CD4-positive, alpha-beta T cell treated with Interleukin-1 beta for 1 hour (primary cell): ENCODE measurements around the gene LNPK.
"Not testable (repeated sequence)": the region's sequence is repeated elsewhere in the genome, so short reads cannot be mapped to it uniquely, and the experiment has no call there.

Experiments
- DNase-seq, 2 donors: peaks; one replicate each; pipeline ENCODE4 v3.0.0-alpha.2; 2020 to 2022

Gene LNPK, protein sequence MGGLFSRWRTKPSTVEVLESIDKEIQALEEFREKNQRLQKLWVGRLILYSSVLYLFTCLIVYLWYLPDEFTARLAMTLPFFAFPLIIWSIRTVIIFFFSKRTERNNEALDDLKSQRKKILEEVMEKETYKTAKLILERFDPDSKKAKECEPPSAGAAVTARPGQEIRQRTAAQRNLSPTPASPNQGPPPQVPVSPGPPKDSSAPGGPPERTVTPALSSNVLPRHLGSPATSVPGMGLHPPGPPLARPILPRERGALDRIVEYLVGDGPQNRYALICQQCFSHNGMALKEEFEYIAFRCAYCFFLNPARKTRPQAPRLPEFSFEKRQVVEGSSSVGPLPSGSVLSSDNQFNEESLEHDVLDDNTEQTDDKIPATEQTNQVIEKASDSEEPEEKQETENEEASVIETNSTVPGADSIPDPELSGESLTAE

DNA sequence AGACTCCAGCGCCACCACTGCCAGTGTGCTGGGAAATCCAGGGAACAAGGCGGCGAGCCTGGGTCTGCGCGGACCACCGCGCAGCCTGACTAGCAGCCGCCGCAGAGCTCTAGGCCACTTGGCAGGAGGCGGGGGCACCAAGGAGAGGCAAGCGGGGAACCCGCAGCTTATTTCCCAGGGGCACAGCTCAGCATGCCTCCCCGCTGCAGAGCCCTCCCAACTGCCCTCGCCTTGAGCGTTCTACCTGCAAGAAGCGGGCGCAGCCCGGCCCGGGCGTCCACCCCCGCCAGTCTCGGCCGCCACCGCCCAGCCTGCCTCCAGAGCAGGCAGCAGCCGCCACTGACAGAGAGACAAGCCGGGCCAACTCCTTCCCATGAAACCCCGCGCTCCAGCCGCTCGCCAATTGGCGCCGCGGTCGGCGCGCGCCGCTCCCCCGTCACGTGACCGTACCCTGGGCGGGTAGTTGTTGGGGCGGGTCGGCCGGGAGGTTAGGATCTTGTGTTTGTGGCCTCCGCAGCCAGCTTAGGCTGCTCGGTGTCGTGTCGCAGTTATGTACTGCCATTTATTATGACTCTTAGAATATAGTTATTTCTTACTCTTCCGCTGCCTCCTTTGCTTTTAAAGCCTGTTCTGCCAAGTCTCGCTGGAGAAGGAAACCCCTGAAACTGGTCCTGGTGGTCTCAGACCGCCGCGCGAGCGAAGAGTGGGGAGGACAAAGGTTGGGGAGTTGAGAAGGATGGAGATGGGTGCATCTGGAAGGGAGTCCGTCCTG lies at the start of gene LNPK:
Gene LNPK, minus strand, starts transcription at position 352 of the 772 bp plus-strand sequence. CDS start 6,683 bp downstream, outside the sequence.
- peak; percentile 90 to 94 for DNase-seq

DNA sequence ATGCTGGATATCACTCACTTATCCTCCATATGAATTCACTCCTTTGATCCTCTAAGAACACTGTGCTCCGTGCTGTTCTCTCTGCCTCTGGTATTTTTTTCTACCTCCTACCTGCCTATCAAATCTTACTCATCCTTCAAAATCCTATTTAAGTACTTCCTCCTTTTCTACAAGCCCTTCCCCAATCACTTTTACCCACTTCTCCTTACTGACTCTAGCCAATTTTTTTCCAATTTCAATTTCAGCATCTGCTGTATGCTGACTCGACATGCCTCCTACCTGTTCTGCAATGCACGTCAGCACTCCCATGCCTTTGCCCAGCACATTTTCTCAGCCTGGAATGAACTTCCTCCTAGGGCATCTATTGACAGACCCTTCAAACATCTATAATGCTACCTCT lies 37.3 kb upstream of the LNPK start:
- DNase-seq = no peak

DNA sequence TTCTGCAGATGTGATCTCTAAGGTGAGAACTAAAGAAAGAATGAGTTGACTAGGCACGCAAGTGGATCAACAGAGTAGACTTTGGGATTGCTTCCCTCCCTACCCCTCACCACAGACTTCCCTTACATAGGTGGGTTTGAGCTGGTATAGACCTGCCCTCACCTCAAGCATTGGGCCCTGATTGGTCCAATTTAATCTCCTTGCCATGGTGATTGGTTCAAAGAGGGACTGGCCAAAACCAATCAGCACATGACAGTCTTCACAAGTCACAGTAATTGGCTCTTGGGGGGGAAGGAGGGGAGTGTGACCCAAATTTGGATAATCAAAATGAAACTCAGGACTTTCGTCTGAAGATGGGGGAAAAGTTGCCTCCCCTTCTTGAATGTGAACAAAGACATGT lies 36.6 kb upstream of the LNPK start:
- no peak for DNase-seq

DNA sequence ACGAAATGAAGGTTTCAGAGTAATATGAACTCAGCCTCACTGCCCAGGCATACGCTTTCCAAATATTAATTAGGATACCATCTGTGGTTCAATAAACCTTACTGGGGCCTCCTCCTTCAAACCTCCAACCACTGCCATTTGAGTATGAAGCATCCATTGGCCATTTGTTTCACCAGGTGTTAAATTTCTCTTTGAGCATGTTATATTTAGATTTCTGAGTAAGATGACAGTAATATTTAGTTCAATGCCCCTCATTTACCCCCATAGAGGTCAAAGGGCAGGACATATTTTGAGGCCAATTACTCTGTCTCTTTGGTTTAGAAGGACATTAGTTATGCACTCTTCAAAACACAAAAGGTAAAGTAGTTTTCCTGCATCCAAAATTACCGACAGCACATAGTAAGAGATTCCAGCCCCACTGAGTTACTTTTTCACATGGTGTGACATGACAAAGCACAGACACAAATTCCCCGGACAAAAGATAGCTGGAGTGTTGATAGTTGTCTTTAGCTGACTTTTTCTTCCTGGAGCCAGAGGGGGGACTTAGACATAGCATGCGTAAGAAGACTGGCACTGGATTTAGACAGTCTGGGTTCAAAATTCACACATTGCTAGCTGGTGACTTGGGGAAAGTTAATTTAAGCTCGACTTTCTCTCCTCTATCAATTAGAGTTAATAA lies 33.1 kb upstream of the LNPK start:
- DNase-seq = no peak

DNA sequence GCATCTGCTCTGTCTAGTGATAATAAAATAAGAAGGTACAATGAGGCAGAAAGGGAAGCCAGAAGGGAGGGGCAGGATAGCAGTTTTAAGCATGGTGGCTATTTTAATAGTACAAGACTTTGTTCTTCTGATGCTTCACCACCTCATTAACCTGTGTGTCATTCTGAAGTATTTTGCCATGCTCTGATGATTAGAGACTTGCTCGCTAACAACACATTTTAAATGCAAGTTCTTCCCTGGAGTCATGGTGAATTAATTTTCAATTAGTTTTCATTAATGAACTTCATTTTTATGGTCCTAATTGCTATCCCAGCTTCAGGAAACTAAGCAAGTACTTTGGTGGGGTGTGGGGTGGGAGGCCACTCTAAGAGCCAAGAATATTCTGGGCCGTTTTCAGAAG lies 25.7 kb upstream of the LNPK start:
- no peak for DNase-seq

DNA sequence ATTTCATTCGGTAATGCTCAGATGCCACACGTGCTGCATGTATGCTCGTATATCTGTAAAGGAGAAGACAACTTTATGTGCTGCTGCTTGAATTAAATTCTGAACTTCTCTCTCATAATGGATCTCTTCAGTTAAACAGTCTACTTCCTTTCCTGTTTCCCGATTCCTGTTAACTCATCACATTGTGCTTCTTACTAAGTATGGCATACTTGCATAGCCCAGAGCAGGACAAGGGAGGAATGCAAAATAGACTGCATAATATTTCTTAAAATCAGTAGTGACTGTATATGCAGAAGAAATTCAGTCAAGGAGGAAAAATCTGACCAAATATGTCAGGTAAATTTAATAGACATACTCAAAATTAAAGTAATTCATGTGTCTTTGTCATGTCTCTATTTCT lies 23.9 kb upstream of the LNPK start:
- no peak for DNase-seq

DNA sequence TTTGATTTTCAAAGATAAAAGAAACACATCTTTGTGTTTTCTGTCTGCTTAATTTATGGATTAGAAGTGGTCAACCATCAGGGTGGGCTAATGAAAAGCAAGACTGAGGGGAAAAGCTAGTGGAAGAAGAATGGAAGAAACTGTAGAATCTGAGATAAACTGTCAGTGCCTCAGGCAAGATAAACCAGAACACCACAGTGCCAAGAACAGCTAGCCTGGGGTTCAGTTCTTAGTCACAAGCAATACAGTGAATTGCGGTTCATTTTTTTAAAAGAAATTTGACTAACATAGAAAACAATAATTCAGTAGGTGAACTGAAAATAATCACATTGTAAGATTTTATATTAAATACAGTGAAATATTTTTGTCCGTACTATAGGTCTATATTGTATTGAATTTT lies 22.0 kb upstream of the LNPK start:
- no peak for DNase-seq

DNA sequence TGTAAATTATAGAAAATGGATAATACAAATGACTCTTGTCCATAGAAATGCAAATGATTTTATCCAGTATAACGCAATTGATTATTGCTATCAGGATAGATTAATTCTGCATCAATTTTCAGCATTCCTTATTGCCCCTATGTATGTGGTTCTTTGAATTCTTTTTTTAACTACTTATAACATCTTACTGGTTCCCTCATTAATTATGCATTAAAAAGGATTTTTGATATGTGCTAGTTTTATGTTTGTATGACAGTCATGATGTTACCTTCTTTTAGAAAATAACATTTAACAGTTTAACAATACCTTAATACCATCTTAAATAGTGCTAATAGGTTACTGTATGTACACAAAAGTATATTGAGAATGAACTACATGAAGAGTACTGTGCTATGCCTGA lies 20.0 kb upstream of the LNPK start:
- no peak for DNase-seq

DNA sequence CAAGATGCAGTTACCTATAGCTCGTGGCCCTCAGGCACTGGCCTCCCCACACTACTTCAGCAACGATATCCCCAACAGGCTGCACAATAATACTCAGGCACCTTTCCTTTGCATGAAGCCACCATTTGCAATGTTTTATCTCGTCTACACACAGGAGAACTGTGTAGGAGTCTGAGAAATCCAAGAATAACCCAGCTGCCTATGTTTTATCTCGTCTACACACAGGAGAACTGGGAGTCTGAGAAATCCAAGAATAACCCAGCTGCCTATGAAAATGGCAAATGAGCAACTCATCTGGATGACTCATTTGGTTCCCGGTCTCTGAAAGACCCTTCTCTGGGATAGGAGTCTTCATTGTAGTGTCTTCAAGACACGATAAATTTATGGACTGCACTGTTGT lies 18.3 kb upstream of the LNPK start:
- no peak for DNase-seq

DNA sequence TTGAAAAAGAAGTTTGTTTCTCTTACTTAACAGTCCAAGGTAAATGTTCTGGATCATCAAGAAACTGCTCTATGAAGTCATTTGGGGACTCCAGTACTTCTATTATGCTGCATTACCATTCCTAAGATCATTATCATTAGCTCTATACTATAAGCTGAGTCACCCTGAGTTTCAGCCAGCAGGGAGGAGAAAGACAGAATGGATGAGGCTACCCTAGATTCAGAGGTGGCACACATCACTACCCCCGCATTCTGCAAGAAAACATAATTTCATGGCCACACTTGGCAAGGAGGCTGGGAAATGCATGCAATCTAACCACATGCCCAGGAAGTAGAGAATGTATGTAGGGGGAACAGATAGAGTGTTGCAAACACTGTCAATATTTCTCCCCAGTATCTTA lies 16.6 kb upstream of the LNPK start:
- no peak for DNase-seq

DNA sequence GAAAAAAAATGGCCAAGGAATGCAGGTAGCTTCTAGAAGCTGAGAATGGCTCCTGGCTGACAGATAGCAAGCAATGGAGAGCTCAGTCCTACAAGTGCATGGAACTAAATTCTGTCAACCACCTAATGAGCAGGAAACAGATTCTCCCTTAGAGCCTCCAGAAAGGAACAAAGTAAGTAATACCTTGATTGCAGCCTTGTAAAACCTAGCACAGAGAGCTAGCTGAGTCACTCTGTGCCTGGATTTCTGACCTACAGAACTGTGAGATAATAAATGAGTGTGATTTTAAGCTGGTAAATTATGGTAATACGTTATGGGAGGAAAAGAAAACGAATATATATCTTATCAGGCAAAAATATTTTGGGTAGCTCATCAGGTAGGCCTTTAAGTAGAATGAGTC lies 7.4 kb upstream of the LNPK start:
- no peak for DNase-seq

DNA sequence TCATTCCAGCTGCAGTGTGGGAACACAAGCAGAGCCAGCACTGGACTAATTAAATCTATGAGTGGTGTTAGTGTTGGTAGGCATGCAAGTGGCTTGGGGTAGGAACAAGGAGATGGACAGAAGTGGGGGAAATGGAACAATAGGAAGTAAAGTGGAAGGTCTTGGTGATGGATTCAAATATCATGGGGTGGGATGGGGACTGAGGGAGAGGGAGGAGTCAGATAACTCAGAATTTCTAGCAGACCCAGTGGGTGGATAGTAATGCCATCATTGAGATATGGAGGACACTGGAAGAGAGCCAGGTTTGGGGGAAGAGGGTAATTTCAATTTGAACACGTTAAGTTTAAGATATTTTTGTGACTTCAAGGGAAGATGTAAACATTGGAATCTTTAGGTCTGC lies 2.9 kb upstream of the LNPK start:
- DNase-seq = no peak

DNA sequence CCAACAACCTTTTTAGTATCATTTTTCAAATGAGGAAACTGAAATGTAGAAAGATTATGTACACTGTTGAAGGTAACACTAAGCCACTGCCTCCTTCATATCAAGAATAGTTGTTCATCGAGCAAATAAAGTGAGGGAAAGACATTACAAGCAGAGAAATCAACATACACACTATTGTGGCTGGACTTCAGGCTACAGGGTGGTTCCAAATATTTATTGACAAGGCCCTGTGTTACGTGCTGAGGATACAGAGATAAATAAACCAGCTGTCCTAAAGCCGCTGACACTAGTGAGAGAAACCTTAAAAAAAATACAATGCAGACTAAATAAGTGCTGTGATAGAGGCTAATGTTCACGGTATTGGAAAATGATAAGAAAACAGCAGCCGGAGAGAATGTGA lies 1.9 kb upstream of the LNPK start:
- DNase-seq = no peak

DNA sequence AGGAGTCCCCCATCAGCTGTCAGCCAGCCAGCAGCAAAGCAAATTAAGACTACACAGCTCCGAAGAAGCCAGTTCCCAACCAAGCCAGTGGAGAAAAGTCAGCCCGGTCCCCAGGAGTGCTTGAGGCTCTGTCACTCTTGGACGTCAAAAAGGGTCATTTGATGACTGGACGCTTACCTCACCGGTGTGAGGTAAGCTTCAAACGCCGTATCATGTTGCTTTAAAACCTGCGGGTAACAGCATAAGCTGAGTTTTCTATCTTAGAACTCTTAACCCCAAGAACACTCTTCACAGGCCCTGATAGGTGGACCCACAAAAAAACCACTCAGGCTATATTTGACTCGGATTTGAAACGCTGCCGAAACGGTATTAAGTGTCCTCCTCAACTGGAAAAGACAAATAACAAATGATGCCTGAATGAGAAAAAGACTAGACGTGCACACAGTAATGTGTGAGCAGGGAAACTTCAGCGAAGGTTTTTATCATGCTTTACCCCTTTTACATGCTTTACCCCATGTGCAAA lies 682 bp upstream of the LNPK start:
- peak in 1 of 2 donors; percentile 1 for DNase-seq

DNA sequence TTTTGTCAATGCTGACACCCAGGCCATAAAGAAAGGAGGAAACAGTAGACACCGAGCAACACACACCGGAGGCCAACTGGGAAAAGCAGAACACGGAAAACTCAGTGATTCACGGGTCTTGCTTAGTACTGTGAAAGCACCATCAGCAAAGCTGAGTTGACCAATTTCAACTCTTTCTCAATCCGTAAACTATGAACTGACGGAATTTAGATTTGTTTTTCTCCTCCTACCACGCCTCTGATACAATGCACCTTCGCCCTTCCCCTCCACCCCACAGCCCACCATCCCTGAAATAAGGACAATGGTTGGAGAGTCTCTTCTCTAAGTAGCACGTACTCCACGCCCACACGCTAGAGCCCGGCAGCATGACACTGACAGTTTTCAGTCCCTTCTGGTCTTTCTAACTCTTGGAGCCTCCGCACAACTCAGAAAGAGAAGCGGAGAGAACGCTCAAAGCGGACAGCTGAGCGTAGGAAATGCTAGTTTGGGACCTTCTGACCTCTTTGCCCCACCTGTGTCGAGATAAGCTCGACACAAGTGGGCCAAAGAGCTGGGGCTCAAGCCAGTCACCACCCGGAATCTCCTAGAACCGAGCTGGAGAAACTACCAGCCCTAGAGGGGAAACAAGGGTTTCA lies 669 bp downstream of the LNPK start:
- peak; percentile 16 to 19 for DNase-seq

DNA sequence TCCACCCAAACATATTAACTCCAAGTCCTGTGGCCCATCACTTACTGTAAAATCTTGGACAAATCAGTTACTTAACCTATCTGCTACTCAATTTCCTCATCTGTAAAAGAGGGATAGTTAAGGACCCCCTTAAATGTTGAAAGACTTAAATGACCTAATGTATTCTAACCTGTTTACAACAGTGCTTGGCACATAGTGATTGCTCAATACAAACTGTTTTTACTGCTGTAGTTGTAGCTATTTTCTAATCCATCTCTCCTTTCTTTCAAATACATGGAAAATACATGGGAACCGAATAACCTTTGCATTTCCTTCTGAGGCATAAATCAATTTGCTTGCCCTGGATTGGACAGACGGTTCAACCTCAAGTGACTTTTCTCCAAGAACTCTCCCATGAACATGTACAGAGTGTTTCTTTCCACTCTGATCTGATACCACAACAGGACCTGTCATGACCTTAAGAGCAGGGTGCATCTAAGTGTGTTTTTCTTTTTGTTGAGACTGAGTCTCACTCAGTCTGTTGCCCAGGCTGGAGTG lies 2.7 kb downstream of the LNPK start:
- no peak for DNase-seq

DNA sequence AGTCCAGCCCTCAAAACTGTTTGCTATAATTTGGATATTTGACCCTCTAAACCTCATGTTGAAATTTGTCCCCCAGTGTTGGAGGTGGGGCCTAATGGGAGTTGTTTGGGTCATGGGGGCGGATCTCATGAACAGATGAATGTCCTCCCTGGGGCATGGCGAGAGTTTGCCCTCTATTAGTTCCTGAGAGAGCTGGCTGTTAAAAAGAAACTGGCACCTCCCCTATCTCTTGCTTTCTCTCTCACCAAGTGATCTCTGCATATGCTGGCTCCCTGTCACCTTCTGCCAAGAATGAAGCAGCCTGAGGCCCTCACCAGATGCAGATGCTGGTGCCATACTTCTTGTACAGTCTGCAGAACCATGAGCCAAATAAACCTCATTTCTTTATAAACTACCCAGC lies 12.0 kb downstream of the LNPK start:
- no peak for DNase-seq

DNA sequence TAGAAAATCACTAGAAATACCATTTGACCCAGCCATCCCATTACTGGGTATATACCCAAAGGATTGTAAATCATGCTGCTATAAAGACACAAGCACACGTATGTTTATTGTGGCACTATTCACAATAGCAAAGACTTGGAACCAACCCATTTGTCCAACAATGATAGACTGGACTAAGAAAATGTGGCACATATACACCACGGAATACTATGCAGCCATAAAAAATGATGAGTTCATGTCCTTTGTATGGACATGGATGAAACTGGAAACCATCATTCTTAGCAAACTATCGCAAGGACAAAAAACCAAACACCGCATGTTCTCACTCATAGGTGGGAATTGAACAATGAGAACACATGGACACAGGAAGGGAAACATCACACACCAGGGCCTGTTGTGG lies 14.9 kb downstream of the LNPK start:
- DNase-seq = not testable (repeated sequence)

DNA sequence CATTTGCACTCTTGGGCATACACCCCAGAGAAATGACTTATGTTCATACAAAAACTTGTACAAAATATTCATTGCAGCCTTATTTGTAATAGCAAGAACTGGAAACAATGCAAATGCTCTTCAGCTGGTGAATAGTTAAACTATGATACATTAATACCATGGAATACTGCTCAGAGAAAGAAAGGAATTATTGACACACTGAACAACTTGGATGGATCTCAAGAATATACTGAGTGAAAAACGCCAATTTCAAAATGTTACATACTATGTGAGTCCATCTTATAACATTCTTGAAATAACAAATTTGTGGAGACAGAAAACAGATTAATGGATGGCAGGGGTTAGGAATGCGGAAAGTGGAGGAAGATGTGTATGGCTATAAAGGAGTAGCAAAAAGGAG lies 17.2 kb downstream of the LNPK start:
- no peak for DNase-seq

DNA sequence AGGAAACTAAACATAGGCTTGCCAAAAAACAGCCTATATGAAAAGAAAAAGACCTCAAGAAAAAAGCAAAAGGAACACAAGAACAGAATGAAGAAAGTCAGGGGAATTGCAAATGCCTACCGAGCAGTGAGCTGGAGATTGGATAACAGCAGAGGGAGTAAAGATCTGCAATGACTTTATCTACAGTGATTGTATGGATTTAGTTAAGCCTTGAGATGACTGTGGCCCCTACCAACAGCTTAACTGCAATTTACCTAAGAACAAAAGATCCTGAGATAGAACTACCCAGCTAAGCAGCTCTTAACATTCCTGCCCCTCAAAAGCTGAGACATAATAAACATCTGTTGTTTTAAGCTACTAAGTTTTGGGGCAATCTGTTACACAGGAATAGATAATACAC lies 20.5 kb downstream of the LNPK start:
- no peak for DNase-seq

DNA sequence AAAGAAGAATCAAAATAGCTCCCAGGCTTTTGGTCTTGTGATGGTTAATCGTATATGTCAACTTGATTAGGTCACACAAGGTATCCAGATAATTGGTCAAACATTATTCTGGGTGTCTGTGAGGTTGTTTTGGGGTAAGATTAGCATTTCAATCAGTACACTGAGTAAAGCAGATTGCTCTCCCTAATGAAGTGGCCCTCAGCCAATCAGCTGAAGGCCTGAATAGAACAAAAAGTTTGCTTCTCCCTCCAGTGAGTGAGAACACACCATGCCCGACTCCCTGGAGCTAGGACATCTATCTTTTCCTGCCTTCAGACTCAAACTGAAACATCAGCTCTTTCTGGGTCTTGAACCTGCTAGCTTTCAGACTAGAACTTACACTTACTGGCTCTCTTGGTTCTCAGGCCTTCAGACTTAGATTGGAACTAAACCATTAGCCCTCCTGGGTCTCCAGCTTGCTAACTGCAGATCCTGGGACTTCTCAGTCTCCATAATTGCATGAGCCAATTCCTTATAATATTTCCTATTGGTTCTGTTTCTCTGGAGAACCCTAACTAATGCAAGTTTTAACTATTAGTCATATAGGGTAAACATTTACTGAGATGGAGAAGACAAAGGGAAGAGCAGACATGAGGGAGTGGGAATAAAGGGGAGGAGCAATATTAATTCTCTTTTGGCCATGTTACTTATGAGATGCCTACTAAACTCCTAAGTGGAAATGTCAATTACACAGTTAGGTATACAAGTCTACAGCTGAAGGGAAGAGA lies 25.5 kb downstream of the LNPK start:
- DNase-seq = no peak

DNA sequence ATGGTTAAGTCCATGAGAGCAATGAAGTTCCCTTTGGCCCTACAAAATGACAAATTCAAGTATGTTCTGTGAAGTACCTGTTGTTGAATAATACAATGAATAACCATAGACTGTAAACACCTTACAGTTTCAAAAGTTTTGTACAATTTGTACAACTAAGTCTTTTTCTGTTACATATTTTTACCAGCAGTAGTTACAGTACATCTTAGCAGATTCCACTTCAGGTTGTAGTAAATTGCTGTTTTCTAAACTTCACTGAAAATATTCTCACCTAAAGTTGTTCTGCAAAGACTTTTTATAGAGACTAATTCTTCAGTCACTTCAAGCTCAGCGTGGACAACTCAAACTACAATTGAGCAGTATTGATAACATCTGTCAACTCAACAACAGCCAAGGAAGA lies 28.7 kb downstream of the LNPK start:
- DNase-seq = no peak
